GM12878 (cell line): ENCODE results near the gene ASB14. TPM values are rescaled to one million over a fixed set of nuclear protein-coding genes. Genes with fewer than 3 reads are reported as not detected.

Source experiments
- ATAC-seq: fragments of 200-7000 bp; cut with Tn5 transposase; 3 replicates; pipeline ENCODE4 v1.9.1; 2020; ENCODE audit warnings: mild to moderate bottlenecking, moderate library complexity
- BruUV-seq: library from RNA; stranded (reverse); fragments of 400-500 nt; replicated peaks from 2 replicates; lab custom pipeline; 2021; lab: Mats Ljungman, UMichigan
- CTCF ChIA-PET: fragments of 300-600 bp; sonication (Branson Sonifier 250); formaldehyde crosslinking; extraction: SDS; loops from one replicate; lab custom pipeline; 2021; ENCODE audit warnings: inconsistent platforms; lab: Yijun Ruan, JAX
- POLR2A ChIA-PET: fragments of 350-600 bp; formaldehyde crosslinking; extraction: SDS; loops from one replicate; lab custom pipeline; 2021; ENCODE audit warnings: inconsistent platforms; lab: Charles Lee
- RAD21 ChIA-PET: fragments of 300-600 bp; sonication (Branson Sonifier 250); formaldehyde crosslinking; loops from one replicate; lab custom pipeline; 2023; ENCODE audit warnings: antibody characterized with exemption; ENCODE audit not compliant: unreplicated experiment; lab: Charles Lee
- SMC1A ChIA-PET: fragments of 300-600 bp; sonication (Branson Sonifier 250); formaldehyde crosslinking; loops from one replicate; lab custom pipeline; 2023; ENCODE audit not compliant: unreplicated experiment, uncharacterized antibody; lab: Charles Lee
- DNase-seq: peaks from one replicate; pipeline ENCODE4 v3.0.0-alpha.2; 2011; ENCODE audit warnings: low read depth, low spot score
- FAIRE-seq: peaks from 3 replicates; lab custom pipeline; 2011; peaks lifted over from hg19 to GRCh38; lab: Jason Lieb, UNC
- H2AFZ ChIP-seq: 2 replicates; pipeline ENCODE4 v1.6.0; 2011; ENCODE audit warnings: low read depth, low read length, control low read depth; ENCODE audit not compliant: control insufficient read depth
- H3K27ac ChIP-seq: 2 replicates; pipeline ENCODE4 v1.5.1; 2011; ENCODE audit warnings: control low read depth; ENCODE audit not compliant: control insufficient read depth, insufficient read depth
- H3K27me3 ChIP-seq, 2 experiments: replicated peaks in 1 of 2; 2 replicates each; pipeline versions ENCODE4 v1.6.0 to v1.6.1; 2011; ENCODE audit warnings: low read length in 1 of 2; ENCODE audit not compliant: control insufficient read depth in 2 of 2, insufficient read depth in 2 of 2
- H3K36me3 ChIP-seq, 2 experiments: 2 replicates each; pipeline ENCODE4 v1.5.1; 2011; ENCODE audit warnings: low read length in 1 of 2; ENCODE audit not compliant: control insufficient read depth in 2 of 2, insufficient read depth in 2 of 2
- H3K4me1 ChIP-seq: 2 replicates; pipeline ENCODE4 v1.6.1; 2011; ENCODE audit warnings: mild to moderate bottlenecking, low read length, moderate library complexity, mixed read lengths; ENCODE audit not compliant: control insufficient read depth, insufficient read depth
- H3K4me2 ChIP-seq: 2 replicates; pipeline ENCODE4 v1.6.0; 2011; ENCODE audit warnings: control low read depth; ENCODE audit not compliant: control insufficient read depth, insufficient read depth
- H3K4me3 ChIP-seq: fragments of 200-600 bp; sonication (generic); 2 replicates; pipeline ENCODE4 v1.5.1; 2016
- H3K79me2 ChIP-seq: 2 replicates; pipeline ENCODE4 v1.6.0; 2011; ENCODE audit warnings: low read length; ENCODE audit not compliant: control insufficient read depth, insufficient read depth
- H3K9ac ChIP-seq: 2 replicates; pipeline ENCODE4 v1.8.0; 2011; ENCODE audit warnings: low read length, control low read depth, mixed read lengths; ENCODE audit not compliant: control insufficient read depth, insufficient read depth
- H3K9me3 ChIP-seq: replicated peaks from 3 replicates; pipeline ENCODE4 v1.5.1; 2011; ENCODE audit warnings: mild to moderate bottlenecking, low read length; ENCODE audit not compliant: control insufficient read depth, insufficient read depth
- H4K20me1 ChIP-seq: 2 replicates; pipeline ENCODE4 v1.6.0; 2011; ENCODE audit not compliant: control insufficient read depth, insufficient read depth
- NFYB ChIP-seq: IDR thresholded peaks from 2 replicates; pipeline ENCODE4 v1.6.1; 2011; ENCODE audit warnings: low read depth, mild to moderate bottlenecking, low read length, improper control_type of control experiment, moderate library complexity; ENCODE audit not compliant: insufficient read depth
- RELA ChIP-seq: fragments of 450-650 bp; IDR thresholded peaks from 2 replicates; pipeline ENCODE4 v1.8.0; 2014; ENCODE audit warnings: borderline replicate concordance; ENCODE audit not compliant: partially characterized antibody
- STAT3 ChIP-seq: IDR thresholded peaks from 2 replicates; pipeline ENCODE4 v1.6.1; 2011; ENCODE audit warnings: low read depth, low read length, improper control_type of control experiment
- ZNF207 ChIP-seq: fragments of 450-650 bp; IDR thresholded peaks from 2 replicates; pipeline ENCODE4 v1.6.1; 2014; ENCODE audit warnings: antibody characterized with exemption, mild to moderate bottlenecking, borderline replicate concordance
- ZZZ3 ChIP-seq: IDR thresholded peaks from 2 replicates; pipeline ENCODE4 v1.6.1; 2011; ENCODE audit warnings: low read depth; ENCODE audit not compliant: control insufficient read depth, insufficient read length
- WGBS: methylation state at CpG from one replicate; pipeline ENCODE4 v1.1.6; 2016; ENCODE audit warnings: low lambda C conversion rate; ENCODE audit not compliant: insufficient replicate concordance, insufficient coverage; ENCODE audit errors: missing lambda C conversion rate; 5-methylcytosine and 5-hydroxymethylcytosine counted together
- in situ Hi-C: fragments of 300-500 bp; cut with MboI; formaldehyde crosslinking; loops from 9 replicates; pipeline ENCODE4 v1.14.3; 2018; ENCODE audit warnings: mixed read lengths
- intact Hi-C: fragments of 100-400 bp; cut with micrococcal nuclease; formaldehyde crosslinking; loops from one replicate; pipeline ENCODE4 v1.14.2; 2022; ENCODE audit not compliant: unreplicated experiment
- polyA plus RNA-seq, 11 experiments: library from polyadenylated mRNA; depleted of rRNA in 4 of 11; unstranded in 6 of 11; stranded (reverse) in 5 of 11; fragments of >200 nt; fragmentation: Nextera tagmentation in 4 of 11; fragmentation: Illumina TruSeq in 1 of 11; extraction: Ambion mirVana in 4 of 11; extraction: Trizol in 1 of 11; gene quantifications; 1 replicate in 1 of 11; 2 replicates in 10 of 11; pipeline versions ENCODE4 v1.2.1 to v1.2.3, GENCODE V29; 2011 to 2016; ENCODE audit warnings: inconsistent platforms in 2 of 11, missing spikeins in 2 of 11, low read depth in 1 of 11
- total RNA-seq, 4 experiments: library from RNA; depleted of rRNA in 3 of 4; stranded (reverse); fragments of >200 nt in 3 of 4; fragmentation: Illumina TruSeq in 1 of 4; extraction: Trizol in 1 of 4; gene quantifications; 2 replicates each; pipeline versions ENCODE4 v1.2.1 to v1.2.3, GENCODE V29; 2013 to 2021
- TF ChIP-seq, protein P1 (sequence below): fragments of 450-650 bp; IDR thresholded peaks from 2 replicates; pipeline ENCODE4 v1.6.1; 2016; ENCODE audit warnings: mild to moderate bottlenecking
- TF ChIP-seq, protein P2 (sequence below): IDR thresholded peaks from 2 replicates; pipeline ENCODE4 v1.6.1; 2012; ENCODE audit warnings: low read depth, low read length, improper control_type of control experiment
- TF ChIP-seq, protein P3 (sequence below): fragments of 450-650 bp; IDR thresholded peaks from 2 replicates; pipeline ENCODE4 v1.6.1; 2017; ENCODE audit warnings: mild to moderate bottlenecking

ASB14 gene
- total and polyA plus RNA-seq, 10 of the 15 experiments (the other 5 are each of a cell fraction or from before 2014, with no cell fraction given) = 0.18 to 0.63 (median 0.21) TPM; not detected in 6

DNA sequence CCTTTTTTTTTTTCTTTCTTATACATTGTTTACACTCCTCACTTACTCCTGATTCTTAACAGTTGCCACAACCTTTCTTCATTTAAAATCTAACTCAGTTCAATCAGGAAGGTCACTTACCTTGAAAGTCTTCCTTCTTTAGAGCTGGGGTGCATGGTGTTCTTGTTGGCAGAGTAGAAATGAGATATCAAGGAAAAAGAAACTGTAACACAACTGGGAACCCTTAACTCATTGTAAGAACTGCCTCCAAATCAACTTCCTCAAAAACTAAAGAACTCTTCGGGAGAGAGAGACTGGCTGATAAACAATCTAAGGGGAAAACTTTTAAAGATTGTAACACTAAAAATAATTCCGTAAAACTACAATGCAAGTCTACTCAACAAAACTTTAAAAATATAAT is 66.3 kb downstream of the ASB14 start:
- ChIA-PET CTCF (interaction anchor here (0.8 to 1.7 kb wide), 2 partner anchors 9 to 46 kb away, joined by 3 to 7 read pairs; no protein-coding TSS in a partner anchor), RAD21 (interaction anchor here (0.9 to 1.6 kb wide), 3 partner anchors 30 to 237 kb away, joined by 3 to 5 read pairs (median 3); no protein-coding TSS in a partner anchor), POLR2A (interaction anchor here (0.5 to 2.2 kb wide), 5 partner anchors 8 to 500 kb away, joined by 3 to 10 read pairs (median 4); no protein-coding TSS in a partner anchor), SMC1A (interaction anchor here (0.9 to 1.5 kb wide), 8 partner anchors 16 to 537 kb away, joined by 3 to 7 read pairs (median 3); partner anchors contain the start of gene HESX1)
- ATAC-seq (no peak), FAIRE-seq (no peak), DNase-seq (no peak)
- Histone ChIP-seq H4K20me1 (no peaks in the 10 kb centered on the region), H3K4me2 (peak overlapping the region; percentile 69; the same call in 1 of the 2 replicates), H3K9me3 (no peaks in the 10 kb centered on the region), H3K27ac (peak overlapping the region; percentile 51; the same call in 1 of the 2 replicates), H3K27me3 (no peaks in the 10 kb centered on the region), H3K79me2 (peaks cover 36% of the 10 kb centered on the region), H3K4me1 (peaks cover 17% of the 10 kb centered on the region), H3K9ac (no peak overlapping the region), H3K36me3 (no peaks in the 10 kb centered on the region), H2AFZ (peak overlapping the region; percentile 60; the same call in 1 of the 2 replicates), H3K4me3 (no peak overlapping the region)
- intact Hi-C loops = no loop called here
- 80% methylated on average over 2 of the region's 2 CpGs for WGBS
- BruUV-seq = no TSS peak
- TF ChIP-seq STAT3 = no peak
- TF ChIP-seq, protein P1, sequence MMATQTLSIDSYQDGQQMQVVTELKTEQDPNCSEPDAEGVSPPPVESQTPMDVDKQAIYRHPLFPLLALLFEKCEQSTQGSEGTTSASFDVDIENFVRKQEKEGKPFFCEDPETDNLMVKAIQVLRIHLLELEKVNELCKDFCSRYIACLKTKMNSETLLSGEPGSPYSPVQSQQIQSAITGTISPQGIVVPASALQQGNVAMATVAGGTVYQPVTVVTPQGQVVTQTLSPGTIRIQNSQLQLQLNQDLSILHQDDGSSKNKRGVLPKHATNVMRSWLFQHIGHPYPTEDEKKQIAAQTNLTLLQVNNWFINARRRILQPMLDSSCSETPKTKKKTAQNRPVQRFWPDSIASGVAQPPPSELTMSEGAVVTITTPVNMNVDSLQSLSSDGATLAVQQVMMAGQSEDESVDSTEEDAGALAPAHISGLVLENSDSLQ = no peak
- no peak for TF ChIP-seq ZNF207
- TF ChIP-seq ZZZ3 = no peak
- TF ChIP-seq RELA = no peak
- TF ChIP-seq, protein P2, sequence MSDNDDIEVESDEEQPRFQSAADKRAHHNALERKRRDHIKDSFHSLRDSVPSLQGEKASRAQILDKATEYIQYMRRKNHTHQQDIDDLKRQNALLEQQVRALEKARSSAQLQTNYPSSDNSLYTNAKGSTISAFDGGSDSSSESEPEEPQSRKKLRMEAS = no peak
- TF ChIP-seq NFYB = no peak
- TF ChIP-seq, protein P3, sequence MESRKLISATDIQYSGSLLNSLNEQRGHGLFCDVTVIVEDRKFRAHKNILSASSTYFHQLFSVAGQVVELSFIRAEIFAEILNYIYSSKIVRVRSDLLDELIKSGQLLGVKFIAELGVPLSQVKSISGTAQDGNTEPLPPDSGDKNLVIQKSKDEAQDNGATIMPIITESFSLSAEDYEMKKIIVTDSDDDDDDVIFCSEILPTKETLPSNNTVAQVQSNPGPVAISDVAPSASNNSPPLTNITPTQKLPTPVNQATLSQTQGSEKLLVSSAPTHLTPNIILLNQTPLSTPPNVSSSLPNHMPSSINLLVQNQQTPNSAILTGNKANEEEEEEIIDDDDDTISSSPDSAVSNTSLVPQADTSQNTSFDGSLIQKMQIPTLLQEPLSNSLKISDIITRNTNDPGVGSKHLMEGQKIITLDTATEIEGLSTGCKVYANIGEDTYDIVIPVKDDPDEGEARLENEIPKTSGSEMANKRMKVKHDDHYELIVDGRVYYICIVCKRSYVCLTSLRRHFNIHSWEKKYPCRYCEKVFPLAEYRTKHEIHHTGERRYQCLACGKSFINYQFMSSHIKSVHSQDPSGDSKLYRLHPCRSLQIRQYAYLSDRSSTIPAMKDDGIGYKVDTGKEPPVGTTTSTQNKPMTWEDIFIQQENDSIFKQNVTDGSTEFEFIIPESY = peak; percentile 31; the same call in 1 of the 2 replicates
- in situ Hi-C loops = no loop called here
